GM13976 (cell line): ENCODE data around the gene CENPF.
A peak's percentile ranks its signal among the peaks of the same experiment; 100 is the strongest.
"Not testable (repeated sequence)": the region's sequence is repeated elsewhere in the genome, so short reads cannot be mapped to it uniquely, and the experiment has no call there.

Experiments
- DNase-seq: peaks from one replicate; pipeline ENCODE4 v3.0.0; 2012; ENCODE audit warnings: low spot score
- in situ Hi-C: fragments of 300-500 bp; cut with MboI; formaldehyde crosslinking; loops from one replicate; pipeline ENCODE4 v1.12.0; 2022; ENCODE audit warnings: low sequenced_read_pairs, mixed read lengths, inconsistent platforms; ENCODE audit not compliant: unreplicated experiment
- TF ChIP-seq, protein P1 (sequence below): IDR thresholded peaks from 2 replicates; pipeline ENCODE4 v1.5.1; 2012; ENCODE audit warnings: borderline replicate concordance, mild to moderate bottlenecking; ENCODE audit not compliant: insufficient read depth; ENCODE audit errors: extremely low read depth, missing control alignments, control extremely low read depth

CENPF gene

DNA sequence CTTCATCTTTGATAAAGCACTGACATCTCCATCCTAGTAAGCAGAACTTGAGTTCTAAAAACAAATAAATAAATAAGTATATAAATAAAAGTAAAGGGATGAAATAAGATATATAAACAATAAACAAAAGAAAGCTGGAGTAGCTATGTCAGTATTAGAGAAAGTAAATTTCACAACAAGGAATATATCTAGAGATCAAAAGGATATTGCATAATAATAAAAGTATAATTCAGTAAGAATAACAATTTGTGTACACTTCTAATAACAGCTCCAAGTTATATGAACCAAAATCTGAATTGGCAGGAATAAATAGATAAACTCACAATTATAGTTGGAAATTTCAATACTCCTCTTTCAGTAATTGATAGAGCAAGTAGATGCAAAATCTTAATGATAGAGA lies 9.8 kb upstream of the CENPF start:
- DNase-seq = no peak
- in situ Hi-C loops = no loop called here
- TF ChIP-seq, protein P1, sequence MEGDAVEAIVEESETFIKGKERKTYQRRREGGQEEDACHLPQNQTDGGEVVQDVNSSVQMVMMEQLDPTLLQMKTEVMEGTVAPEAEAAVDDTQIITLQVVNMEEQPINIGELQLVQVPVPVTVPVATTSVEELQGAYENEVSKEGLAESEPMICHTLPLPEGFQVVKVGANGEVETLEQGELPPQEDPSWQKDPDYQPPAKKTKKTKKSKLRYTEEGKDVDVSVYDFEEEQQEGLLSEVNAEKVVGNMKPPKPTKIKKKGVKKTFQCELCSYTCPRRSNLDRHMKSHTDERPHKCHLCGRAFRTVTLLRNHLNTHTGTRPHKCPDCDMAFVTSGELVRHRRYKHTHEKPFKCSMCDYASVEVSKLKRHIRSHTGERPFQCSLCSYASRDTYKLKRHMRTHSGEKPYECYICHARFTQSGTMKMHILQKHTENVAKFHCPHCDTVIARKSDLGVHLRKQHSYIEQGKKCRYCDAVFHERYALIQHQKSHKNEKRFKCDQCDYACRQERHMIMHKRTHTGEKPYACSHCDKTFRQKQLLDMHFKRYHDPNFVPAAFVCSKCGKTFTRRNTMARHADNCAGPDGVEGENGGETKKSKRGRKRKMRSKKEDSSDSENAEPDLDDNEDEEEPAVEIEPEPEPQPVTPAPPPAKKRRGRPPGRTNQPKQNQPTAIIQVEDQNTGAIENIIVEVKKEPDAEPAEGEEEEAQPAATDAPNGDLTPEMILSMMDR = no peak

DNA sequence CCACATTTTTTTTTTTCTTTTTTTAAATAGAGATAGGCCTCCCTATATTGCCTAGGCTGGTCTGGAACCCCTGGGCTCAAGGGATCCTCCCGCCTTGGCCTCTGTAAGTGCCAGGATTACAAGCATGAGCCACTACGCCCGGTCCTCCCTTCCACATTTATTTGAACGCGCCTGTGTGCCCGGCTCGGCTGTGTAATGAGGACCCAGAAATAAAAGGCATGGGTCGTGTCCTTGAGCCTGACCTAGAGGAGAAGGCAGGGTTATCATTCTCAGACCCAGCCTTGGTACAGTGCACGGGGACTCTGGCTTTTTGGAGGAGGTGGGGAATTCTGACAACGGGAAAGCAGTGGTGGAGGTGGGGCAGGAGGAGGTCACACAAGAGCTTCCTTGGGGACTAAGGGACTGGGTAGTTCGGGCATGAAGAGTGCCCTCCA lies 841 bp downstream of the CENPF start:
- DNase-seq = peak; percentile 25
- in situ Hi-C loops = no loop called here
- TF ChIP-seq, protein P1 = no peak

DNA sequence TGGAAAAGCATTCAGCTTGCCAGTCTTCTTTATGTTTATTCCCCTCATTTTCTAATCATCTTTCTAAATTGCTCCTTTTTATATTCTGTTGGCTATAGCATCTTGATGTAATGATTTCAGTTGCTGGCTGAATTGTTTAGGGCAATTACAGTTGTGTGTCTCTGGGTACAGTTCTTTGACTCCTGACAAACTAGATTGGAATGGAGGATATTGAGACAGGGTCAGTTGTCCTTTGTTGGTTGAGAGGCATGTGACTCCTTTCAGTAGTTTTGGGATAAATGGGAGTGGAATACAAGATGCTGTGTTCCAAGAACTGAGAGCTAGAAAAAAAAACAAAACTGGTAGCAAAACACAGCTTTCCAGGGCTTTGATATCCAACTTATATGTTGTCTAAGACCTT lies 1.5 kb downstream of the CENPF start:
- DNase-seq = no peak
- TF ChIP-seq, protein P1 = no peak
- in situ Hi-C loops = no loop called here

DNA sequence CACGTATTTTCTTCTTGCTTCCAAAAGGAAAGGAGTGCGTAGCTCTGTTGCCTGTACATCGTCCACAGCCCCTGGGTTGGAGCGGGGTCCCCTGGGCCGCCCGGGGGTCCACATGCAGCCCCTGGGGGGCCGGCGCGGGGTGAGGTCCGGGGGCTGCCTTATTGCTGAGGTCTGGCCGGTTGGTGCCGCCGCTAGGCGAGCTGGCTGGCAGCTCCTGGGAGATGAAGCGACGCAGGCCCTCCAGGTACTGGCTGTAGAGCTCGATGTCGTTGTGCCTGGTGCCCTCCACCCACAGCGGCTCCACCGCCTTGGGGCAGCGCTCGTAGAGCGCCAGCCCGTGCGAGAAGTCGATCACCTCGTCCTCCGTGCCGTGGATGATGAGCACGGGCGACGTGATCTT lies 2.5 kb downstream of the CENPF start:
- DNase-seq, in situ Hi-C loops: not testable (repeated sequence)

DNA sequence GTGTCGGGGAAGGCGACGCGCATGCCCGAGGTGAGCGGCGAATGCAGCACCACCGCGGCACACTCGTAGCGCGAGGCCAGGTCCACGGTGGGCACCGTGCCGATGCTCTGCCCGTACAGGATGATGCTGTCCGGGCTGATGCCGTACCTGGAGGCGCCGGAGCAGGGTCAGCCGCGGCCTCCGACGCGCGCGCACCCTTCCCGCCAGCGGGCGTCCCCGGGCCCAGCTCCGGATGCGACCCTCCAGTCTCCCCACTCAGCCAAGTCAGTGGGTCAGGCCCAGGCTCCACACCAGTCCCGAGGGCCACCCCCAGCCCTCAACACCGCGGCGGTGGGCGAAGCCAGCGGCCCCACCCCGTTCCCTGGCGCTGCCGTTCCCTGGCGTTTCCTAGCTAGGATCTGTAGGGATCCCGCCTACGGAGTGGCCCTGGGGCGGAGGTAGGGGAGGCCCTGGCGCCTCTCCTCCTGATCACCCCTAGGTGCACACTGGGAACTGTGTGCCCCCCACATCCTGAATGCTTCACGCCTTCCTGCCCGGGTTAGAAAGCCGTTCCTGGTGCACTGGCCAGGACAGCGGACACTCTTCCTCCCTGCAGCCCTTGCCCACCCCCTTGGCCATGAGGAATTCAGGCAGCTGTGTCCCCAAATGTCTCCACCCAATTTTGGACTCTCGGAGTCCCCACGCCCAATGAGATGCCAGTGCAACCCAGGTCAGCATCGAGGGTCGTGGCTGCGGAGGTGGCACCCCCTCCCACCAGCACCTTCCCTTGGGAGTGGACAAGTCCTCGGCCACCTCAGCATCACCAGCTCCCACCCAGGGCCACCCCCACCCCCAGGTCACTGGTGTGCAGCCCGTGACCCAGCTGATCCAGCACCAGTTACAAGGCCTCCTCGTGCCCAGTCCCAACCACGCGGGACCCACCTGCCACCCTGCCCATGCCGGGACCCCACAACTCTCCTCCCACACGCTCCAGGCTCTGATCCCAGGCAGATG lies 3.2 kb downstream of the CENPF start:
- in situ Hi-C loops, DNase-seq: not testable (repeated sequence)

DNA sequence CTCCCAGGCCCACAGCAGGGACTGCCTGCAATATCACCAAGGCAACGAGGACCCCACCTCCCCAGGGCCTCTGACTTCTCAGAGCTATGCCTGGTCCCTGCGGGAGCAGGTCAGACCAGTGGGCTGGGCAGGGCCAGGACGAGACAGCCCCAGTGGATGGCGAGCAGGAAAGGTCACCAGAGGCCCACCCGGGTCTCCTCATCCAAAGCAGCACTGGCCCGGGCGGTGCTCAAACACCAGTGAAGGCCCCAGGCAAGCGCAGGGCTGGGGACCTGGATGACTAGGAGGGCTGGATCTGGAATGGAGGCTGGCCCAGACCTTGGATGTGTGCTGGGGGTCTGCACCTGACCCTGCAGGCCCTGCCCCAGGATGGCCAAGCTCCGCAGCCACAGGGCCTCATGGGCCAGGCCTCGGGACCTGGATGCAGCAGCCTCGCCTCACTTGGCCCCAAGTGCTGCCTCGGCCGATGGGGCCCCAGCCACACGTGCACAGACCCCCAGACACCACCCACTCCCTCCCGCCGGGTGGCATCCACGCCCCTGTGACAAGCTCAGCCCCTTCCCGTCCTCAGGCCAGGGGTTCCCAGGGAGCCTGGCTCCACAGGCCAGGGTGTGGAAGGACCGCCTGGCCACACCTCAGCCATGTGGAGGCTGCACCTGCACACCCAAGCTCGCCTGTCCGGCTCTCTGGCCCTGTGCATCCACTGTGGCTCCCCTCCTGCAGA lies 4.7 kb downstream of the CENPF start:
- DNase-seq, in situ Hi-C loops: not testable (repeated sequence)

DNA sequence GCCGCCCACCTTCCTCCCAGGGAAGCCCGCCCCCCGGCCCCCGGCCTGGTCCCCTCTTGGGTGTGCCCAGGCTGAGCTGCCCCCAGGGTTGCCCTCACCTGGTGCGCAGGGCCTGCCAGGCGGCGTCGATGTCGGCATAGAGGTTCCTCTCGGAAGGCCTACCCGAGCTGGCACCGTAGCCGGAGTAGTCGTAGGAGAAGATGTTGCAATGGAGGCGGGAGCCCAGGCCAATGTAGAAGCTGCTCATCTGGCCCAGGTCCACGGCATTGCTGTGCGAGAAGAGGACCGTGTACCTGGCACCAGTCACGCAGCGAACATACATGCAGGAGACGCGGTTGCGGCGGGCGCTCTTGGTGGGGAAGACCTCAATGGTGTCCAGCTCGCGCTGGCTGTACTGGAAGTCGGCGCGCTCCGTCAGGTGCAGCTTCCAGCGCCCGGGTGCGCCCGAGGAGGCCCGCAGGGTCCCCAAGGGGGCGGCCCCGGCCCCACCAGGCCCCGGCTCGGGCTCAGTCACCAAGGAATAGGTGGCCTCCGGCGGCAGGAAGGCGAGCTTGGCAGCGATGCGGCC lies 5.3 kb downstream of the CENPF start:
- in situ Hi-C loops, DNase-seq: not testable (repeated sequence)

DNA sequence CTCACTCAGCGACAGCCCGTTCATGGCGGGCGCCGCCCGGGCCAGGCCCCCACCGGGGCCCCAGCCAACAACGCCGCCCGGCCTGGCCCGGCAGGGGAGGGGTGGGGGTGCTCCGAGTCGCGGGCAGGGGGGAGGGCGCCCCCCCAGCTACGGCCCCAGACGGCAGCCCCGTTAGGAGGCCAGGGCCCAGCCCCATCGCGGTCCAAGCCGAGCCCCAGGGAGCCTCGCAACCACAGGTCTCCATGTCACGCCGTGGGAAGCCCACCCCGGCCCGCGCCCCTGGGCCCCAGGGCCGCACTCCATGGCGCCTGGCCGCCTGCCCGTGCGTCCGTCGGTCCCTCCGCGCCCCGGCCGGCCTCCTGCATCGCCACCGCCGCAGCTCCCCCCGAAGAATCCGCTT lies 5.8 kb downstream of the CENPF start:
- DNase-seq, in situ Hi-C loops: not testable (repeated sequence)

DNA sequence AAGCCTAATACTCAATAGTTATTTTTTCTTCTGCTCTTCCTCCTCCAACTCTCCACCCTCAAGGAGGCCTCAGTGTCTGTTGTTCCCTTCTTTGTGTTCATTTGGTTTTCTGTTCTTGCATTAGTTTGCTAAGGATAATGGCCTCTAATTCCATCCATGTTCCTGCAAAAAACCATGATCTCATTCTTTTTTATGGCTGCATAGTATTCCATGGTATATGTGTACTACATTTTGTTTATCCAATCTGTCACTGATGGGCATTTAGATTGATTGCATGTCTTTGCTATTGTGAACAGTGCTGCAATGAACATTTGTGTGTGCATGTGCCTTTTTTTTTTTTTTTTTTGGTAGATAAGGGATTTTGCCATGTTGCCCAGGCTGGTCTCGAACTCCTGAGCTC lies 6.7 kb downstream of the CENPF start:
- in situ Hi-C loops = no loop called here
- DNase-seq = no peak
- TF ChIP-seq, protein P1 = no peak

DNA sequence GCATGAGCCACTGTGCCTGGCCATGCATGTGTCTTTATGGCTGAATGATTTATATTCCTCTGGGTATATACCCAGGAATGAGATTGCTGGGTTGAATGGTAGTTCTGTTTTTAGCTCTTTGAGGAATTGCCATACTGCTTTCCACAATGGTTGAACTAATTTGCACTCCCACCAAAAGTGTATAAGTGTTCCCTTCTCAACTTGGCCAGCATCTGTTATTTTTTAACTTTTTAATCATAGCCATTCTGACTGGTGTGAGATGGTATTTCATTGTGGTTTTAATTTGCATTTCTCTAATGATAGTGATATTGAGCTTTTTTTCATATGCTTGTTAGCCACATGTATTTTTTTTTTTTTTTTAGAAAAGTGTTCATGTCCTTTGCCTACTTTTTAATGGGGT lies 7.1 kb downstream of the CENPF start:
- in situ Hi-C loops, DNase-seq: not testable (repeated sequence)
